Left lobe of liver (tissue), 2 donors: ENCODE measurements around the gene DHX38. TPM values are rescaled to one million over a fixed set of nuclear protein-coding genes. Genes with fewer than 3 reads are reported as not detected.

ENCODE experiments used
- ATAC-seq: fragments of 200-7000 bp; cut with Tn5 transposase; one replicate; pipeline ENCODE4 v1.9.1; 2020; ENCODE audit warnings: mild to moderate bottlenecking, moderate library complexity
- DNase-seq: peaks from one replicate; pipeline ENCODE4 v3.0.0-alpha.2; 2020; ENCODE audit warnings: low spot score
- total RNA-seq: library from RNA; stranded (reverse); gene quantifications from one replicate; pipeline ENCODE4 v1.2.1, GENCODE V29; 2021
- donor health status: DM: no; HTN: no; CAD: no; lungs with moderate emphysema.
- donor health status: DM: no; HTN: yes; CAD: no.

DHX38 gene
- total RNA-seq, 1 donor from 2014 or later = 26.4 TPM

GRCh38 chr16:72149676-72150464 is 56.2 kb downstream of the DHX38 start:
- ATAC-seq = no peak

GRCh38 chr16:72159386-72159785 is 65.7 kb downstream of the DHX38 start:
- ATAC-seq (no peak), DNase-seq (no peak)

More at GRCh38 chr16:72149676-72150464, 56.2 kb downstream of the DHX38 start:
- DNase-seq = no peak

- DNase-seq = no peak
- no peak for ATAC-seq
Observed at GRCh38 chr16:72159801-72160200, 66.2 kb downstream of the DHX38 start.

GRCh38 chr16:72162105-72162692 is 68.6 kb downstream of the DHX38 start:
- no peak for ATAC-seq
- no peak for DNase-seq

Other genes with a start within 250 kb of the DHX38 start
- gene ATXN1L, start 247.9 kb upstream of the DHX38 start, total RNA-seq = 10.0 TPM
- 2.4 TPM for gene ZNF821, start 209.7 kb upstream of the DHX38 start, total RNA-seq
- 56.2 TPM for gene IST1, start 198.3 kb upstream of the DHX38 start, total RNA-seq
- gene PKD1L3, start 93.4 kb upstream of the DHX38 start, total RNA-seq = 0.88 TPM
- 28.4 TPM for gene DHODH, start 85.1 kb upstream of the DHX38 start, total RNA-seq
- gene HP, start 39.3 kb upstream of the DHX38 start, total RNA-seq = 47,876 TPM
- 110 TPM for gene HPR, start 30.6 kb upstream of the DHX38 start, total RNA-seq
- gene TXNL4B, start 227 bp upstream of the DHX38 start, total RNA-seq = 9.6 TPM
- 0.48 TPM for gene PMFBP1, start 78.3 kb downstream of the DHX38 start, total RNA-seq